Lung (tissue), 12 donors: ENCODE measurements around the gene ERO1B. TPM values are rescaled to one million over a fixed set of nuclear protein-coding genes. Genes with fewer than 3 reads are reported as not detected.

ENCODE experiments used
- ATAC-seq: fragments of 200-7000 bp; cut with Tn5 transposase; one replicate; pipeline ENCODE4 v1.9.1; 2020; ENCODE audit warnings: moderate number of reproducible peaks; ENCODE audit not compliant: insufficient read depth, low FRiP score
- DNase-seq, 3 donors: peaks; one replicate each; pipeline ENCODE4 v3.0.0-alpha.2; 2013 to 2017
- H3K27ac ChIP-seq, 2 donors: one replicate each; pipeline ENCODE4 v1.5.1; 2013; ENCODE audit warnings: mild to moderate bottlenecking in 2 of 2, moderate library complexity in 2 of 2, control low read depth in 1 of 2, inconsistent platforms in 1 of 2, low read depth in 1 of 2, low read length in 1 of 2
- H3K27me3 ChIP-seq, 3 donors: one replicate each; pipeline ENCODE4 v1.5.1; 2013; ENCODE audit warnings: low read length in 2 of 3; ENCODE audit not compliant: control insufficient read depth in 3 of 3, insufficient read depth in 3 of 3
- H3K36me3 ChIP-seq, 4 donors: one replicate each; pipeline ENCODE4 v1.5.1; 2013; ENCODE audit warnings: low read length in 4 of 4, mild to moderate bottlenecking in 1 of 4, moderate library complexity in 1 of 4; ENCODE audit not compliant: control insufficient read depth in 4 of 4, insufficient read depth in 4 of 4
- H3K4me1 ChIP-seq, 5 donors: one replicate each; pipeline ENCODE4 v1.5.1; 2013; ENCODE audit warnings: low read length in 5 of 5, mild to moderate bottlenecking in 2 of 5, moderate library complexity in 1 of 5; ENCODE audit not compliant: control insufficient read depth in 5 of 5, insufficient read depth in 5 of 5
- H3K4me3 ChIP-seq: one replicate; pipeline ENCODE4 v1.5.1; 2013; ENCODE audit warnings: mild to moderate bottlenecking, control low read depth, moderate library complexity
- H3K9ac ChIP-seq, 2 donors: one replicate each; pipeline ENCODE4 v1.5.1; 2013; ENCODE audit warnings: low read length in 2 of 2, control low read depth in 1 of 2; ENCODE audit not compliant: insufficient read depth in 1 of 2
- H3K9me3 ChIP-seq, 4 donors: one replicate each; pipeline ENCODE4 v1.5.1; 2013; ENCODE audit warnings: low read length in 3 of 4, mild to moderate bottlenecking in 1 of 4, moderate library complexity in 1 of 4; ENCODE audit not compliant: control insufficient read depth in 4 of 4, insufficient read depth in 3 of 4
- WGBS, 2 donors: extraction: QIAGEN DNeasy Blood & Tissue Kit; methylation state at CpG; one replicate each; pipeline ENCODE4 v1.1.7; 2013; 5-methylcytosine and 5-hydroxymethylcytosine counted together
- polyA plus RNA-seq, 2 donors: library from polyadenylated mRNA; stranded (reverse); fragments of 200-250 nt; gene quantifications; one replicate each; pipeline ENCODE4 v1.2.1, GENCODE V29; 2013
- total RNA-seq, 2 donors: library from RNA; depleted of rRNA in 1 of 2; stranded (reverse); fragments of >200 nt in 1 of 2; gene quantifications; one replicate each; pipeline ENCODE4 v1.2.1, GENCODE V29; 2014 to 2021
- TF ChIP-seq, protein P1 (sequence below): IDR thresholded peaks from 2 replicates; pipeline ENCODE4 v1.5.1; 2012; ENCODE audit warnings: mild to moderate bottlenecking; ENCODE audit errors: control extremely low read depth, extremely low read depth
- donor health status: control.
- donor health status: control.
- donor health status: Bipolar disorder and iron deficiency.
- donor health status: healthy.
- donor health status: DM: yes; HTN: yes; CAD: no.

ERO1B gene
- total and polyA plus RNA-seq, 4 donors = 2.7 to 15.3 (median 4.6) TPM

GRCh38 chr1:236287757-236288619, 6.2 kb upstream of the ERO1B start:
- Histone ChIP-seq H3K4me3 (no peak overlapping the region), H3K27me3 (peaks cover 0 to under 1% (median 0%) of the 10 kb centered on the region in 3 donors), H3K9ac (no peak overlapping the region), H3K36me3 (no peaks in the 10 kb centered on the region), H3K27ac (no peak overlapping the region), H3K9me3 (no peaks in the 10 kb centered on the region), H3K4me1 (no peaks in the 10 kb centered on the region)
- DNase-seq (peak in 2 of 3 donors; percentile 35 to 52), ATAC-seq (no peak)
- 89 to 93% methylated on average over 22 of the region's 22 CpGs for WGBS, 2 donors
- TF ChIP-seq, protein P1, sequence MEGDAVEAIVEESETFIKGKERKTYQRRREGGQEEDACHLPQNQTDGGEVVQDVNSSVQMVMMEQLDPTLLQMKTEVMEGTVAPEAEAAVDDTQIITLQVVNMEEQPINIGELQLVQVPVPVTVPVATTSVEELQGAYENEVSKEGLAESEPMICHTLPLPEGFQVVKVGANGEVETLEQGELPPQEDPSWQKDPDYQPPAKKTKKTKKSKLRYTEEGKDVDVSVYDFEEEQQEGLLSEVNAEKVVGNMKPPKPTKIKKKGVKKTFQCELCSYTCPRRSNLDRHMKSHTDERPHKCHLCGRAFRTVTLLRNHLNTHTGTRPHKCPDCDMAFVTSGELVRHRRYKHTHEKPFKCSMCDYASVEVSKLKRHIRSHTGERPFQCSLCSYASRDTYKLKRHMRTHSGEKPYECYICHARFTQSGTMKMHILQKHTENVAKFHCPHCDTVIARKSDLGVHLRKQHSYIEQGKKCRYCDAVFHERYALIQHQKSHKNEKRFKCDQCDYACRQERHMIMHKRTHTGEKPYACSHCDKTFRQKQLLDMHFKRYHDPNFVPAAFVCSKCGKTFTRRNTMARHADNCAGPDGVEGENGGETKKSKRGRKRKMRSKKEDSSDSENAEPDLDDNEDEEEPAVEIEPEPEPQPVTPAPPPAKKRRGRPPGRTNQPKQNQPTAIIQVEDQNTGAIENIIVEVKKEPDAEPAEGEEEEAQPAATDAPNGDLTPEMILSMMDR = no peak

- Histone ChIP-seq H3K27me3 (peaks cover 0 to 5% (median 0%) of the 10 kb centered on the region in 3 donors), H3K4me3 (no peak overlapping the region), H3K9me3 (no peaks in the 10 kb centered on the region), H3K36me3 (no peaks in the 10 kb centered on the region), H3K9ac (no peak overlapping the region), H3K4me1 (peaks cover 0 to 2% (median 0%) of the 10 kb centered on the region in 5 donors), H3K27ac (no peak overlapping the region)
- WGBS, 2 donors = 84 to 95% methylated on average over 12 of the region's 12 CpGs
- ATAC-seq (no peak), DNase-seq (no peak)
- TF ChIP-seq, protein P1 = no peak
These were observed 5.6 kb upstream of the ERO1B start for GRCh38 chr1:236287356-236287755.

DNA sequence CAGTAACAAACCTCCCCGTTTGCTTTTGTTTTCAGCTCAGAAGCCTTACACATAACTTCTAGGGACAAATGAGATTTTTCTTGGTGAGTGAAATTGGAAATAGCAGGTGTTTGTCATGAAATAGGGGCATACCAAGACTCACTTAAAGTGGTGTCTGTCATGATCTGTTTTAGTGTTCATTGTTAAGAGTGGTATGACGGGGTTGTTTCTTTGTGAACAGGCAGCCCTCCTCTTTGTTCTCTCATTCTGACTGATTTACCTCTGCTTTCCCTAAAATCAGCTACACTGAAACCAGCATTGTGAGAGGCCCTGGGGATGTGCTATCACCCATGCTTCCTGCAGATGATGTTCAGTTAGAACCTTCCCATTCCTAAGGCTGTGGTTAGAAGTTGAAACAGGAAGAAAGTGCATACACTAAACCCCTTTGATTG, 2.5 kb upstream of the ERO1B start:
- H3K27me3 ChIP-seq = peaks cover 0 to 5% (median 0%) of the 10 kb centered on the region in 3 donors
- H3K4me3 ChIP-seq = no peak overlapping the region
- H3K9me3 ChIP-seq = no peaks in the 10 kb centered on the region
- DNase-seq = no peak
- peaks cover 0 to 6% (median 4%) of the 10 kb centered on the region in 5 donors for H3K4me1 ChIP-seq
- no peak overlapping the region for H3K27ac ChIP-seq
- 16 to 55% methylated on average over 2 of the region's 2 CpGs for WGBS, 2 donors
- no peak overlapping the region for H3K9ac ChIP-seq
- ATAC-seq = no peak
- H3K36me3 ChIP-seq = no peaks in the 10 kb centered on the region
- TF ChIP-seq, protein P1 = no peak
